Panc1 (cell line): ENCODE results near the gene RIPOR2.

Experiments
- CTCF ChIP-seq: fragments of 450-650 bp; IDR thresholded peaks from 2 replicates; pipeline ENCODE4 v1.5.1; 2017; ENCODE audit warnings: mild to moderate bottlenecking
- POLR2AphosphoS5 ChIP-seq: IDR thresholded peaks from 2 replicates; pipeline ENCODE4 v1.6.1; 2012; ENCODE audit warnings: mild to moderate bottlenecking, low read depth, low read length, moderate library complexity
- REST ChIP-seq, 2 experiments: IDR thresholded peaks; 2 replicates each; pipeline ENCODE4 v1.6.1; 2011 to 2012; ENCODE audit warnings: low read depth in 2 of 2, control low read depth in 1 of 2, low read length in 1 of 2, mild to moderate bottlenecking in 1 of 2, moderate library complexity in 1 of 2; ENCODE audit not compliant: insufficient read depth in 1 of 2
- SIN3A ChIP-seq: IDR thresholded peaks from 2 replicates; pipeline ENCODE4 v1.6.1; 2012; ENCODE audit warnings: low read depth, mild to moderate bottlenecking, low read length, moderate library complexity, borderline replicate concordance; ENCODE audit not compliant: insufficient read depth

GRCh38 chr6:24963339-24963738 is 27.6 kb upstream of the RIPOR2 start:
- TF ChIP-seq CTCF (no peak), POLR2AphosphoS5 (no peak), REST (IDR thresholded peaks at IDR 0.05; ENCODE audit: insufficient read depth in 1 of 2, low read depth in 2 of 2, low read length in 1 of 2) (no peak), SIN3A (no peak)
